Calu3 (cell line): ENCODE results near the gene SERPINA10. TPM values are rescaled to one million over a fixed set of nuclear protein-coding genes. Genes with fewer than 3 reads are reported as not detected.

Source experiments
- BruUV-seq: library from RNA; stranded (reverse); fragments of 400-500 nt; replicated peaks from 2 replicates; lab custom pipeline; 2021; lab: Mats Ljungman, UMichigan
- CTCF ChIA-PET: fragments of 300-600 bp; sonication (Branson Sonifier 250); formaldehyde crosslinking; loops from one replicate; lab custom pipeline; 2022; ENCODE audit warnings: antibody characterized with exemption; lab: Charles Lee
- DNase-seq: peaks from one replicate; pipeline ENCODE4 v3.0.0; 2022
- H3K27ac Mint-ChIP-seq: one replicate; pipeline ENCODE4 v1.8.0; 2022; ENCODE audit warnings: mixed read lengths; ENCODE audit not compliant: unreplicated experiment
- H3K27me3 Mint-ChIP-seq: one replicate; pipeline ENCODE4 v1.8.0; 2022; ENCODE audit warnings: mixed read lengths; ENCODE audit not compliant: unreplicated experiment
- H3K36me3 Mint-ChIP-seq: one replicate; pipeline ENCODE4 v1.8.0; 2022; ENCODE audit warnings: mild to moderate bottlenecking, moderate library complexity, mixed read lengths; ENCODE audit not compliant: insufficient read depth, unreplicated experiment
- H3K4me1 Mint-ChIP-seq: one replicate; pipeline ENCODE4 v1.8.0; 2022; ENCODE audit warnings: mild to moderate bottlenecking, low read depth, mixed read lengths; ENCODE audit not compliant: unreplicated experiment
- H3K4me3 Mint-ChIP-seq: one replicate; pipeline ENCODE4 v1.8.0; 2022; ENCODE audit warnings: mild to moderate bottlenecking, low read depth, moderate library complexity, mixed read lengths; ENCODE audit not compliant: unreplicated experiment
- H3K9me3 Mint-ChIP-seq: one replicate; pipeline ENCODE4 v1.8.0; 2022; ENCODE audit warnings: low read depth, mixed read lengths; ENCODE audit not compliant: unreplicated experiment
- intact Hi-C: fragments of 100-400 bp; cut with micrococcal nuclease; formaldehyde crosslinking; loops from one replicate; pipeline ENCODE4 v1.10.0; 2022; ENCODE audit not compliant: unreplicated experiment
- total RNA-seq: library from RNA; stranded (reverse); gene quantifications from 2 replicates; pipeline ENCODE4 v1.2.3, GENCODE V29; 2022
- TF ChIP-seq, protein P1 (sequence below): fragments of 200-600 bp; IDR thresholded peaks from one replicate; pipeline ENCODE4 v1.8.0; 2022; ENCODE audit warnings: antibody characterized with exemption; ENCODE audit not compliant: unreplicated experiment

SERPINA10 gene
- total RNA-seq, 1 experiment from 2014 or later: not detected

DNA sequence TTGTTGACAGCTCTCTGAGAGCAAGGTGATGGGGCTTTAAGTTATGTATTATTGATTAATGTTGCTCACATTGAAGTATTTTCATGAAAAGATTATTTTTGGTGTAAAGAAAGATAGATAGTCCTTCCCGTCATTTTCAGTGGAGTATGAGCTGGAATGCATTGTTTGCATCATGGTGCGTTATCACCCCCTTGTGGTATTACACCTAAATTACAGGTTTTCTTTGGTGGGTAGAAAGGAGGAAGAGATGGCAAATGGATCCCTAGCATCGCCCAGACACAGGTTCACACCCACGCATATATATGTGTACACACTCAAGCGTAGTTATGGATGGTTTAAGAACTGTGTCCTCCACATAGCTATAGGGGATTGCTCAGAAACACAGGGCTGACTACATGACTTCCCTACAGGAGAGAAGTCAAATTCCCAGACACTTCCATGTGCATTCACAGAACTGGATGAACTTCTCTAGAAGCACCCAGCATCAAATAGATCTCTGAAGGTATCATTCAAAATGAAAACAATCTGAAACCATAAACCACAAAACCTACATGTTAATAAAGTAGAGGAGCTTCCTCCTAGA, 14.4 kb upstream of the SERPINA10 start:
- Mint-ChIP-seq H3K36me3 (peaks cover 10% of the 10 kb centered on the region), H3K27me3 (no peaks in the 10 kb centered on the region), H3K4me3 (no peak overlapping the region), H3K27ac (no peak overlapping the region), H3K9me3 (peaks cover 10% of the 10 kb centered on the region), H3K4me1 (no peaks in the 10 kb centered on the region)
- TF ChIP-seq, protein P1, sequence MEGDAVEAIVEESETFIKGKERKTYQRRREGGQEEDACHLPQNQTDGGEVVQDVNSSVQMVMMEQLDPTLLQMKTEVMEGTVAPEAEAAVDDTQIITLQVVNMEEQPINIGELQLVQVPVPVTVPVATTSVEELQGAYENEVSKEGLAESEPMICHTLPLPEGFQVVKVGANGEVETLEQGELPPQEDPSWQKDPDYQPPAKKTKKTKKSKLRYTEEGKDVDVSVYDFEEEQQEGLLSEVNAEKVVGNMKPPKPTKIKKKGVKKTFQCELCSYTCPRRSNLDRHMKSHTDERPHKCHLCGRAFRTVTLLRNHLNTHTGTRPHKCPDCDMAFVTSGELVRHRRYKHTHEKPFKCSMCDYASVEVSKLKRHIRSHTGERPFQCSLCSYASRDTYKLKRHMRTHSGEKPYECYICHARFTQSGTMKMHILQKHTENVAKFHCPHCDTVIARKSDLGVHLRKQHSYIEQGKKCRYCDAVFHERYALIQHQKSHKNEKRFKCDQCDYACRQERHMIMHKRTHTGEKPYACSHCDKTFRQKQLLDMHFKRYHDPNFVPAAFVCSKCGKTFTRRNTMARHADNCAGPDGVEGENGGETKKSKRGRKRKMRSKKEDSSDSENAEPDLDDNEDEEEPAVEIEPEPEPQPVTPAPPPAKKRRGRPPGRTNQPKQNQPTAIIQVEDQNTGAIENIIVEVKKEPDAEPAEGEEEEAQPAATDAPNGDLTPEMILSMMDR: no peak
- BruUV-seq: no TSS peak
- no peak for DNase-seq
- CTCF ChIA-PET: interaction anchor here (0.9 kb wide), 1 partner anchor 58 kb away, joined by 3 read pairs; no protein-coding TSS in a partner anchor
- intact Hi-C loops: no loop called here

- H3K27ac Mint-ChIP-seq: no peak overlapping the region
- peaks cover 10% of the 10 kb centered on the region for H3K9me3 Mint-ChIP-seq
- DNase-seq: no peak
- H3K27me3 Mint-ChIP-seq: no peaks in the 10 kb centered on the region
- peaks cover 10% of the 10 kb centered on the region for H3K36me3 Mint-ChIP-seq
- intact Hi-C loops: no loop called here
- no peak overlapping the region for H3K4me3 Mint-ChIP-seq
- CTCF ChIA-PET: no interaction called here
- BruUV-seq: no TSS peak
- H3K4me1 Mint-ChIP-seq: no peaks in the 10 kb centered on the region
- TF ChIP-seq, protein P1: no peak
Observed at GRCh38 chr14:94306047-94306978, 13.2 kb upstream of the SERPINA10 start.

GRCh38 chr14:94305620-94306019, 12.6 kb upstream of the SERPINA10 start:
- TF ChIP-seq, protein P1: no peak
- Mint-ChIP-seq H3K9me3 (peaks cover 10% of the 10 kb centered on the region), H3K36me3 (peaks cover 10% of the 10 kb centered on the region), H3K4me3 (no peak overlapping the region), H3K27me3 (no peaks in the 10 kb centered on the region), H3K4me1 (no peaks in the 10 kb centered on the region), H3K27ac (no peak overlapping the region)
- no peak for DNase-seq
- CTCF ChIA-PET: no interaction called here
- BruUV-seq: no TSS peak
- intact Hi-C loops: no loop called here

DNA sequence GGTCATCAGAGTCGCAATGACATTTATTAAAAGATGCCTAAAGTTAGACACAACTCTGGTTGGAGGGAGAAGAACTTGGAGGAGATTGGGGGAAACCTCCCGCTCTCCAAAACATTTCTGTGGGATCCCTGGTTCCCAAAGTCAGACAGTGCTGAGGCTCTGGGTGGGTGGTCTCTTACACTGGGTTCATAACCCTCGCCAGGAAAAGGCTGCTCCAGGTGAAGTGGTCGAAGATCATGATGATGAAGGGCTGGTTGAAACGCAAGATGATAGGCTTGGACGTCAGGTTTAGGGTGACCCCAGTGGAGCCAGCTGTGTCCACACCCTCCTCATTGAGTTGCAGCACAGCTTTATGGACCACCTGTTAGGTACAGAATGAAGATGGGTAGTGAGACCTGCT, 11.2 kb upstream of the SERPINA10 start:
- DNase-seq: no peak
- H3K27ac Mint-ChIP-seq: no peak overlapping the region
- no peaks in the 10 kb centered on the region for H3K27me3 Mint-ChIP-seq
- intact Hi-C loops: no loop called here
- H3K4me3 Mint-ChIP-seq: no peak overlapping the region
- CTCF ChIA-PET: no interaction called here
- TF ChIP-seq, protein P1: no peak
- H3K36me3 Mint-ChIP-seq: peaks cover 10% of the 10 kb centered on the region
- H3K4me1 Mint-ChIP-seq: no peaks in the 10 kb centered on the region
- BruUV-seq: no TSS peak
- H3K9me3 Mint-ChIP-seq: peaks cover 10% of the 10 kb centered on the region
